HG03460 (cell line): ENCODE data around the gene SSBP3.

Experiments used
- ATAC-seq: cut with Tn5 transposase; IDR thresholded peaks from one replicate; pipeline ENCODE4 v1.9.1; 2021; ENCODE audit not compliant: unreplicated experiment

The SSBP3 gene

GRCh38 chr1:54410359-54410758 is 4.2 kb upstream of the SSBP3 start:
- no peak for ATAC-seq

GRCh38 chr1:54409156-54410142 is 3.3 kb upstream of the SSBP3 start:
- ATAC-seq = peak; percentile 39

GRCh38 chr1:54408147-54409066 is 2.2 kb upstream of the SSBP3 start:
- no peak for ATAC-seq

GRCh38 chr1:54407404-54408146 is 1.4 kb upstream of the SSBP3 start:
- peak; percentile 27 for ATAC-seq

- ATAC-seq = no peak
These were observed 885 bp upstream of the SSBP3 start for GRCh38 chr1:54407154-54407403.

- ATAC-seq = no peak
These were observed 298 bp downstream of the SSBP3 start for GRCh38 chr1:54405898-54406293.

- ATAC-seq = no peak
These were observed 976 bp downstream of the SSBP3 start for GRCh38 chr1:54404939-54405897.

- no peak for ATAC-seq
These were observed 1.9 kb downstream of the SSBP3 start for GRCh38 chr1:54404263-54404662.

- no peak for ATAC-seq
These were observed 2.4 kb downstream of the SSBP3 start for GRCh38 chr1:54403808-54404261.

- ATAC-seq = no peak
These were observed 2.8 kb downstream of the SSBP3 start for GRCh38 chr1:54403405-54403804.

- no peak for ATAC-seq
These were observed 3.3 kb downstream of the SSBP3 start for GRCh38 chr1:54402896-54403295.

GRCh38 chr1:54401799-54402198 is 4.4 kb downstream of the SSBP3 start:
- no peak for ATAC-seq

GRCh38 chr1:54400329-54400728 is 5.9 kb downstream of the SSBP3 start:
- peak; percentile 42 for ATAC-seq

GRCh38 chr1:54399765-54400164 is 6.4 kb downstream of the SSBP3 start:
- no peak for ATAC-seq

- ATAC-seq = no peak
These were observed 7.1 kb downstream of the SSBP3 start for GRCh38 chr1:54398963-54399528.

GRCh38 chr1:54397980-54398379 is 8.2 kb downstream of the SSBP3 start:
- no peak for ATAC-seq

- ATAC-seq = no peak
These were observed 9.1 kb downstream of the SSBP3 start for GRCh38 chr1:54397090-54397591.

- no peak for ATAC-seq
These were observed 9.8 kb downstream of the SSBP3 start for GRCh38 chr1:54396261-54396933.
